DOHH2 (cell line): ENCODE results near the gene AXIN1.
"Not testable (repeated sequence)": the region's sequence is repeated elsewhere in the genome, so short reads cannot be mapped to it uniquely, and the experiment has no call there.

Experiments
- H3F3A ChIP-seq: fragments of 200-600 bp; sonication (generic), shearing (Covaris generic); 2 replicates; pipeline ENCODE4 v1.6.0; 2016; ENCODE audit warnings: antibody characterized with exemption, mild to moderate bottlenecking; ENCODE audit not compliant: control insufficient read depth, insufficient read depth
- H3K27ac ChIP-seq: fragments of 200-600 bp; sonication (generic); 2 replicates; pipeline ENCODE4 v1.5.1; 2014; ENCODE audit warnings: low read depth, mild to moderate bottlenecking, low read length, moderate library complexity
- H3K27me3 ChIP-seq: fragments of 200-600 bp; sonication (generic); 2 replicates; pipeline ENCODE4 v1.6.1; 2014; ENCODE audit warnings: mild to moderate bottlenecking, low read length, mixed read lengths; ENCODE audit not compliant: control insufficient read depth
- H3K36me3 ChIP-seq: fragments of 200-600 bp; sonication (generic); 2 replicates; pipeline ENCODE4 v1.6.1; 2014; ENCODE audit warnings: mild to moderate bottlenecking, low read length, moderate library complexity, mixed read lengths; ENCODE audit not compliant: control insufficient read depth
- H3K4me1 ChIP-seq: fragments of 200-600 bp; sonication (generic); 2 replicates; pipeline ENCODE4 v1.6.1; 2014; ENCODE audit warnings: mild to moderate bottlenecking, low read length, mixed read lengths; ENCODE audit not compliant: control insufficient read depth
- H3K4me2 ChIP-seq: fragments of 200-600 bp; sonication (generic); 2 replicates; pipeline ENCODE4 v1.6.0; 2014; ENCODE audit warnings: mild to moderate bottlenecking, low read length, moderate library complexity
- H3K4me3 ChIP-seq: fragments of 200-600 bp; sonication (generic); 2 replicates; pipeline ENCODE4 v1.5.1; 2014; ENCODE audit warnings: mild to moderate bottlenecking, low read length, mixed read lengths
- H3K79me2 ChIP-seq: fragments of 200-600 bp; sonication (generic); 2 replicates; pipeline ENCODE4 v1.6.1; 2014; ENCODE audit warnings: mild to moderate bottlenecking, low read length, mixed read lengths; ENCODE audit not compliant: control insufficient read depth
- H3K9me2 ChIP-seq: fragments of 200-600 bp; sonication (generic); replicated peaks from 2 replicates; pipeline ENCODE4 v1.6.1; 2014; ENCODE audit warnings: mild to moderate bottlenecking, low read length, mixed read lengths; ENCODE audit not compliant: control insufficient read depth
- H3K9me3 ChIP-seq: fragments of 200-600 bp; sonication (generic); 2 replicates; pipeline ENCODE4 v1.6.1; 2014; ENCODE audit warnings: antibody characterized with exemption, low read length, mixed read lengths; ENCODE audit not compliant: control insufficient read depth, insufficient read depth
- H4K20me1 ChIP-seq: fragments of 200-600 bp; sonication (generic); 2 replicates; pipeline ENCODE4 v1.6.0; 2014; ENCODE audit warnings: low read depth, mild to moderate bottlenecking, antibody characterized with exemption, low read length, moderate library complexity; ENCODE audit not compliant: control insufficient read depth, insufficient read depth
- CTCF ChIP-seq: fragments of 200-600 bp; sonication (generic); IDR thresholded peaks from one replicate; pipeline ENCODE4 v1.5.1; 2014; ENCODE audit warnings: antibody characterized with exemption, mild to moderate bottlenecking, low read depth, low read length; ENCODE audit not compliant: poor library complexity, severe bottlenecking
- EZH2phosphoT487 ChIP-seq: fragments of 200-600 bp; sonication (generic); IDR thresholded peaks from 2 replicates; pipeline ENCODE4 v1.6.1; 2017; ENCODE audit warnings: borderline replicate concordance, mild to moderate bottlenecking, antibody characterized with exemption, low read length, moderate library complexity, mixed read lengths

The AXIN1 gene

GRCh38 chr16:345772-346171, 6.8 kb downstream of the AXIN1 start:
- TF ChIP-seq EZH2phosphoT487 (no peak), CTCF (no peak)
- Histone ChIP-seq H4K20me1 (peaks cover 5% of the 10 kb centered on the region), H3K4me2 (no peak overlapping the region), H3K4me3 (no peak overlapping the region), H3K36me3 (peaks cover 46% of the 10 kb centered on the region), H3K9me3 (no peaks in the 10 kb centered on the region), H3K27me3 (no peaks in the 10 kb centered on the region), H3K27ac (no peak overlapping the region), H3K4me1 (peaks cover 25% of the 10 kb centered on the region), H3K79me2 (peaks cover 96% of the 10 kb centered on the region), H3F3A (no peaks in the 10 kb centered on the region), H3K9me2 (no peaks in the 10 kb centered on the region)

GRCh38 chr16:342455-343213, 9.9 kb downstream of the AXIN1 start:
- H3K4me1 ChIP-seq: no peaks in the 10 kb centered on the region
- H3K9me3 ChIP-seq: no peaks in the 10 kb centered on the region
- no peak for TF ChIP-seq CTCF
- no peak for TF ChIP-seq EZH2phosphoT487
- H3F3A ChIP-seq: no peaks in the 10 kb centered on the region
- no peak overlapping the region for H3K4me2 ChIP-seq
- no peak overlapping the region for H3K27ac ChIP-seq
- no peaks in the 10 kb centered on the region for H3K9me2 ChIP-seq
- H3K79me2 ChIP-seq: peaks cover 95% of the 10 kb centered on the region
- H3K27me3 ChIP-seq: no peaks in the 10 kb centered on the region
- H3K4me3 ChIP-seq: no peak overlapping the region
- peaks cover 37% of the 10 kb centered on the region for H3K36me3 ChIP-seq
- H4K20me1 ChIP-seq: peaks cover 3% of the 10 kb centered on the region; the same call in 1 of the 2 replicates

GRCh38 chr16:341974-342336, 10.6 kb downstream of the AXIN1 start:
- not testable (repeated sequence) for H4K20me1 ChIP-seq, H3K4me1 ChIP-seq
- peaks cover 94% of the 10 kb centered on the region for H3K79me2 ChIP-seq

GRCh38 chr16:341095-341973, 11.2 kb downstream of the AXIN1 start:
- not testable (repeated sequence) for H3K9me3 ChIP-seq, H3F3A ChIP-seq, H3K4me2 ChIP-seq, H3K27ac ChIP-seq, H3K4me1 ChIP-seq, H3K9me2 ChIP-seq, H3K27me3 ChIP-seq, H4K20me1 ChIP-seq, H3K4me3 ChIP-seq
- peaks cover 25% of the 10 kb centered on the region for H3K36me3 ChIP-seq
- peaks cover 94% of the 10 kb centered on the region for H3K79me2 ChIP-seq

More at GRCh38 chr16:341974-342336, 10.6 kb downstream of the AXIN1 start:
- peaks cover 31% of the 10 kb centered on the region for H3K36me3 ChIP-seq
- not testable (repeated sequence) for H3K9me2 ChIP-seq, H3K9me3 ChIP-seq, H3K27me3 ChIP-seq, H3F3A ChIP-seq, H3K27ac ChIP-seq, H3K4me2 ChIP-seq, H3K4me3 ChIP-seq
